Measurements from ENCODE around the gene ACHE. TPM values are rescaled to one million over a fixed set of nuclear protein-coding genes. Genes with fewer than 3 reads are reported as not detected.

The ACHE gene
- total and polyA plus RNA-seq, 3 donors from 2014 or later, result 5.1 to 10.5 (median 9.8) TPM

DNA sequence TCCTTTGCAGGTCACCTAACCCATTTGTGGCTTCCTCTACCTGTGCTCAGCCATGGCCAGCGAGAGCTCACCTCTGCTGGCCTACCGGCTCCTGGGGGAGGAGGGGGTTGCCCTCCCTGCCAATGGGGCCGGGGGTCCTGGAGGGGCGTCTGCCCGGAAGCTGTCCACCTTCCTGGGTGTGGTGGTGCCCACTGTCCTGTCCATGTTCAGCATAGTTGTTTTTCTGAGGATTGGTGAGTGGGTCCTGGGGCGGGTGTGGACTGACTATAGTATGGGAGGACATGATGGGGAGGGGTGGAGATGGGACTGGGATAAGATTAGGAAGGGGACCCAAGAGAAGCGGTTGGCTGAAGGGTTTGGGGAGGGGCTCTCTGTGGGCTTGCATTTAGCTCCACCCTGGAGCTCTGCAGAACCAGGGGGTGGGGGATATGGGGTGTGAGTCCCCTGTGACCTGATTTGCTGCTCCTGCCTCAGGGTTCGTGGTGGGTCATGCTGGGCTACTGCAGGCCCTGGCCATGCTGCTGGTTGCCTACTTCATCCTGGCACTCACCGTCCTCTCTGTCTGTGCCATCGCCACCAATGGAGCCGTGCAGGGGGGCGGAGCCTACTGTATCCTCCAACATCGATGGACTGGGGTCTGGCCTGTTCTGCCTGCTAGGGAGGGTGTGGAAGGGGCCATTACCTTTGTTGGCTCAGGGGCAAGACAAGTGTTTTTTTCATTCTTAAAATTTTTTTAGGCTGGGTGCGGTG, 41.4 kb downstream of the ACHE start:
- peaks cover 6% of the 10 kb centered on the region for H3K4me1 ChIP-seq
- no peaks in the 10 kb centered on the region for H3K27me3 ChIP-seq
- H3K4me3 ChIP-seq, result no peak overlapping the region
- no peaks in the 10 kb centered on the region for H3K9me3 ChIP-seq
- no peak for TF ChIP-seq POLR2A (IDR thresholded peaks at IDR 0.05)
- TF ChIP-seq, protein P1, sequence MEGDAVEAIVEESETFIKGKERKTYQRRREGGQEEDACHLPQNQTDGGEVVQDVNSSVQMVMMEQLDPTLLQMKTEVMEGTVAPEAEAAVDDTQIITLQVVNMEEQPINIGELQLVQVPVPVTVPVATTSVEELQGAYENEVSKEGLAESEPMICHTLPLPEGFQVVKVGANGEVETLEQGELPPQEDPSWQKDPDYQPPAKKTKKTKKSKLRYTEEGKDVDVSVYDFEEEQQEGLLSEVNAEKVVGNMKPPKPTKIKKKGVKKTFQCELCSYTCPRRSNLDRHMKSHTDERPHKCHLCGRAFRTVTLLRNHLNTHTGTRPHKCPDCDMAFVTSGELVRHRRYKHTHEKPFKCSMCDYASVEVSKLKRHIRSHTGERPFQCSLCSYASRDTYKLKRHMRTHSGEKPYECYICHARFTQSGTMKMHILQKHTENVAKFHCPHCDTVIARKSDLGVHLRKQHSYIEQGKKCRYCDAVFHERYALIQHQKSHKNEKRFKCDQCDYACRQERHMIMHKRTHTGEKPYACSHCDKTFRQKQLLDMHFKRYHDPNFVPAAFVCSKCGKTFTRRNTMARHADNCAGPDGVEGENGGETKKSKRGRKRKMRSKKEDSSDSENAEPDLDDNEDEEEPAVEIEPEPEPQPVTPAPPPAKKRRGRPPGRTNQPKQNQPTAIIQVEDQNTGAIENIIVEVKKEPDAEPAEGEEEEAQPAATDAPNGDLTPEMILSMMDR (IDR thresholded peaks at IDR 0.05), result no peak
- H3K27ac ChIP-seq, result no peak overlapping the region
- H3K36me3 ChIP-seq (ENCODE audit: low read depth, missing control alignments), result no peaks in the 10 kb centered on the region
- DNase-seq, result no peak
- 91 to 94% methylated on average over 12 to 14 of the region's 14 CpGs for WGBS, 2 donors
- intact Hi-C loops (cut with DNase I; ENCODE audit: low total_unique reads), result loop anchor here (5.0 kb wide), 2 partner anchors 52 to 147 kb away; partner anchors contain the start of gene POP7

DNA sequence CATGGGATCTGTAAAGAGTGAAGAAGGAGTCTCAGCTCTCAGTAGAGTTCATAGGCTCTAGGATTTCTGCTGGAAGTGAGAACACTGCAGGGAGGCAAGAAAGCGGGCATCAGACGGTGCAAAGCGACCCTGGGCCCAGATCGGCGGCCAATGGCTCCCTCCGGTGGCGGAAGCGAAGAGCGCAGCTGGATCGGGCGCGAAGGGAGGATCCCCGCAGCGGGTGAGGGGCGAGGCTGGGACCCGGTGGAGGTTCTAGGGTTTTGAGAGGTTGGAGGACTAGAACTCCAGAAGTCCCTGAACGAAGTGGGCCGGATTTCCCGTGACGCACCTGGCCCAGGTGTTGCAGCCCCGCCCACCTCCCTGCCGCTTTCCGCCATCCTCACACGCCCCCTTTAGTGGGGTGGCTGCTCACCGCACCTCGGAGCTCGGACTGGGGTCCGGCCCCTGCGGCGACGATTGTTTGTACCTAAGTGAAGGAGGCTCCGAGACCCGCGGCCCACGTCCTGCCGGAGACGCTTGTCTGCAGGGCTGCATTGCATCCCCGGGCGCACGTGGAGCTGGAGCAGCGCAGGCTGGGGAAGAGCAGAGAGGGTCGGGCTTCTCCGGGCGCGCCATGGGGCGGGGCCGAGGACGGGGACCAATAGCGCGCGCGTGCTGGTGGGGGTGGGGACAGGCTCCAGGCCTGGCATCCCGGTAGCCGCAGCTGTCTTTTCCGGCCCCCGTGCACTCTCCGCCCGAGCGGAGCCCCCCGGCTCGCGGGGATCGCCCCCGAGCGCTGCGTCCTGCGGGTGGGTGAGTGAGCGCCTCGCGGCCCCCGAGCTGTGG, 43.4 kb downstream of the ACHE start, which contains the start of gene SLC12A9:
SLC12A9 (plus strand) TSS at position 666 of the 825 bp plus-strand sequence. CDS start 1,485 bp downstream, outside the sequence.
- TF ChIP-seq, protein P1 (IDR thresholded peaks at IDR 0.05), result peak; percentile 83 to 89 (median 88)
- TF ChIP-seq POLR2A (IDR thresholded peaks at IDR 0.05), result no peak
- Histone ChIP-seq H3K4me3 (peak within 1 kb of the TSS; percentile 63 to 74), H3K27me3 (no peaks in the 10 kb centered on the region), H3K36me3 (ENCODE audit: low read depth, missing control alignments) (no peaks in the 10 kb centered on the region), H3K4me1 (peaks cover 6% of the 10 kb centered on the region), H3K9me3 (no peaks in the 10 kb centered on the region), H3K27ac (peak within 1 kb of the TSS in 1 of 2 donors; percentile 47)
- 1% methylated on average over 18 to 65 of the region's 71 CpGs for WGBS, 2 donors
- peak; percentile 91 for DNase-seq
- intact Hi-C loops (cut with DNase I; ENCODE audit: low total_unique reads), result loop anchor here (5.0 kb wide), 2 partner anchors 50 to 145 kb away; partner anchors contain the start of gene POP7

DNA sequence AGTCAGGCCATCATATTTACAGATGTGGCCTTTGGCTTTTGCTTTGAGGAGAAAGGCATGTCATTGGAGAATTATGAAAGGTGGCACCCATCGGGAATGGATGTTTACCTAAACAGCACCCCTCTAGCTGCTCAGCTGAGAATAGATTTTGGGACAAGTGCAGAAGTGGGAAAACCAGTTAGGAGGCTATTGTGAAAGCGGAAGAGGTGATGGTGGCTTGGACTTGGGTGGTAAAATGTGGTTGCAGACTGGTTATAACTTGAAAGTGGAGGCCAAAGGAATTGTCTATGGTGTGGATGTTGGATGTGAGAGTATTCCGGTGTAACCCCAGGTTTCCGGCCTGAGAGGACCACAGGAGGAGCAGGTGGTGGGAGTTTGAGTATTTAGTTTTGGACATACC, 48.3 kb downstream of the ACHE start:
- intact Hi-C loops (cut with DNase I; ENCODE audit: low total_unique reads), result no loop called here
- no peak for DNase-seq
- Histone ChIP-seq H3K27me3 (no peaks in the 10 kb centered on the region), H3K4me1 (no peaks in the 10 kb centered on the region), H3K36me3 (ENCODE audit: low read depth, missing control alignments) (no peaks in the 10 kb centered on the region), H3K4me3 (no peak overlapping the region), H3K27ac (no peak overlapping the region), H3K9me3 (no peaks in the 10 kb centered on the region)
- 96 to 98% methylated on average over 4 of the region's 4 CpGs for WGBS, 2 donors
- TF ChIP-seq, protein P1 (IDR thresholded peaks at IDR 0.05), result no peak

DNA sequence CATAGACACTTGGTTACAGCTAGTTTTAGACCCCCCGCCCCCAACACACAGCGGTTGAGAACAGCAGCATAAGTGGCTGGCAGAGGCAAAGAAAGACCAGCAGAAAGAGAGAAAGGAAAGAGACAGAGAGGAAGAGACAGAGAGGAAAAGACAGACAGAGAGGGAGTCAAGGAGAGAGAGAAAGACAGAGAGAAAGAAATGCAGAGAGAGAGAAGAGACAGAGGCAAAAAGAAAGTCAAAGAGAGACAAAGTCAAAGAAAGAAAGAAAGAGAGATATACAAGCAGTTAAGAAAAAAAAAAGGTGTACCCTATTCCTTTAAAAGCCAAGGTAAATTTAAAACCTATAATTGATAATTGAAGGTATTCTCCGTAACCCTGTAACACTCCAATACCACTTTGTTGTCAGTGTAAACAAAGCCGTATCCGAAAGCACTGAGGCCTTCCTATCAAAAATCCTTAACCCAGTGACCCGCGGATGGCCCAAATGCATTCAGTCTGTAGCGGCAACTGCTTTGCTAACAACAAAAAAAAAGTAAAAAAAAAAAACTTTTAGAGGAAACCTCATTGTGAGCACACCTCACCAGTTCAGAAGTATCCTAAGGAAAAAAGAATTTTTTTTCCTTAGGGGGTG, 55.1 kb downstream of the ACHE start:
- Histone ChIP-seq H3K4me1 (peaks cover 14% of the 10 kb centered on the region), H3K27me3 (no peaks in the 10 kb centered on the region), H3K4me3 (no peak overlapping the region), H3K9me3 (no peaks in the 10 kb centered on the region), H3K36me3 (ENCODE audit: low read depth, missing control alignments) (no peaks in the 10 kb centered on the region), H3K27ac (no peak overlapping the region)
- DNase-seq, result no peak
- TF ChIP-seq POLR2A (IDR thresholded peaks at IDR 0.05), result no peak
- TF ChIP-seq, protein P1 (IDR thresholded peaks at IDR 0.05), result no peak
- intact Hi-C loops (cut with DNase I; ENCODE audit: low total_unique reads), result no loop called here
- WGBS, 2 donors, result 75 to 80% methylated on average over 8 of the region's 8 CpGs

Small RNA genes within 50 kb of the gene (microRNA-seq; reads per million reads assigned to microRNA genes)
- gene MIR6875 (ENCODE audit: borderline number of aligned reads in 2 of 2, borderline replicate concordance in 1 of 2), result 0.69 to 0.70 reads per million in 2 donors

Small RNA genes within 50 kb of the gene (small RNA-seq; reads per million reads assigned to genes)
- gene RN7SL549P (0 reads per million in 2 donors), gene RPS29P15 (0 reads per million in 2 donors)

Other genes with a start within 250 kb of the ACHE start
- 1 to 10 TPM in 1 of 2 donors, under 1 TPM in 1; 0.79 to 1.2 TPM for gene ACTL6B, start 239.4 kb downstream of the ACHE start, total RNA-seq
- 2.1 TPM for gene ACTL6B, start 239.4 kb downstream of the ACHE start, polyA plus RNA-seq (ENCODE audit: insufficient read depth, low read depth, low replicate concordance)
- gene GNB2, start 222.1 kb downstream of the ACHE start, total RNA-seq, result 100 to 1,000 TPM; 195 to 325 TPM
- 200 TPM for gene GNB2, start 222.1 kb downstream of the ACHE start, polyA plus RNA-seq (ENCODE audit: insufficient read depth, low read depth, low replicate concordance)
- 100 to 1,000 TPM; 105 to 106 TPM for gene GIGYF1, start 201.6 kb downstream of the ACHE start, total RNA-seq
- 40.5 TPM for gene GIGYF1, start 201.6 kb downstream of the ACHE start, polyA plus RNA-seq (ENCODE audit: insufficient read depth, low read depth, low replicate concordance)
- 10 to 100 TPM; 33.6 to 39.4 TPM for gene POP7, start 189.8 kb downstream of the ACHE start, total RNA-seq
- 21.6 TPM for gene POP7, start 189.8 kb downstream of the ACHE start, polyA plus RNA-seq (ENCODE audit: insufficient read depth, low read depth, low replicate concordance)
- gene EPO, start 175.4 kb downstream of the ACHE start, total RNA-seq, result under 1 TPM; 0.63 to 0.93 TPM
- 0.65 TPM for gene EPO, start 175.4 kb downstream of the ACHE start, polyA plus RNA-seq (ENCODE audit: insufficient read depth, low read depth, low replicate concordance)
- 1 to 10 TPM; 1.6 to 1.7 TPM for gene ZAN, start 162.3 kb downstream of the ACHE start, total RNA-seq
- gene ZAN, start 162.3 kb downstream of the ACHE start, polyA plus RNA-seq (ENCODE audit: insufficient read depth, low read depth, low replicate concordance), result 3.0 TPM
- 10 to 100 TPM; 35.9 to 49.6 TPM for gene EPHB4, start 68.4 kb downstream of the ACHE start, total RNA-seq
- gene EPHB4, start 68.4 kb downstream of the ACHE start, polyA plus RNA-seq (ENCODE audit: insufficient read depth, low read depth, low replicate concordance), result 30.5 TPM
- 10 to 100 TPM; 13.8 to 18.9 TPM for gene SLC12A9, start 43.2 kb downstream of the ACHE start, total RNA-seq
- gene SLC12A9, start 43.2 kb downstream of the ACHE start, polyA plus RNA-seq (ENCODE audit: insufficient read depth, low read depth, low replicate concordance), result 12.8 TPM
- gene TRIP6, start 28.5 kb downstream of the ACHE start, total RNA-seq, result 10 to 100 TPM; 46.8 to 99.6 TPM
- gene TRIP6, start 28.5 kb downstream of the ACHE start, polyA plus RNA-seq (ENCODE audit: insufficient read depth, low read depth, low replicate concordance), result 49.8 TPM
- gene SRRT, start 20.8 kb downstream of the ACHE start, total RNA-seq, result 100 to 1,000 TPM; 255 to 291 TPM
- gene SRRT, start 20.8 kb downstream of the ACHE start, polyA plus RNA-seq (ENCODE audit: insufficient read depth, low read depth, low replicate concordance), result 389 TPM
- gene UFSP1, start 6.2 kb downstream of the ACHE start, total RNA-seq, result 1 to 10 TPM; 3.0 to 4.2 TPM
- 1.3 TPM for gene UFSP1, start 6.2 kb downstream of the ACHE start, polyA plus RNA-seq (ENCODE audit: insufficient read depth, low read depth, low replicate concordance)
- gene MUC3A, start 53.6 kb upstream of the ACHE start, total RNA-seq, result 1 to 10 TPM; 1.6 to 2.1 TPM
- 1.5 TPM for gene MUC3A, start 53.6 kb upstream of the ACHE start, polyA plus RNA-seq (ENCODE audit: insufficient read depth, low read depth, low replicate concordance)
- 1 to 10 TPM; 3.5 to 6.2 TPM for gene MUC12, start 73.7 kb upstream of the ACHE start, total RNA-seq
- 5.3 TPM for gene MUC12, start 73.7 kb upstream of the ACHE start, polyA plus RNA-seq (ENCODE audit: insufficient read depth, low read depth, low replicate concordance)
- gene MUC17, start 124.2 kb upstream of the ACHE start, total RNA-seq, result under 1 TPM; 0.19 to 0.24 TPM
- 0.05 TPM for gene MUC17, start 124.2 kb upstream of the ACHE start, polyA plus RNA-seq (ENCODE audit: insufficient read depth, low read depth, low replicate concordance)
- gene TRIM56, start 189.6 kb upstream of the ACHE start, total RNA-seq, result 10 to 100 TPM; 15.3 to 20.4 TPM
- gene TRIM56, start 189.6 kb upstream of the ACHE start, polyA plus RNA-seq (ENCODE audit: insufficient read depth, low read depth, low replicate concordance), result 8.7 TPM
- 1 to 10 TPM; 5.6 to 5.8 TPM for gene SERPINE1, start 231.2 kb upstream of the ACHE start, total RNA-seq
- gene SERPINE1, start 231.2 kb upstream of the ACHE start, polyA plus RNA-seq (ENCODE audit: insufficient read depth, low read depth, low replicate concordance), result 7.6 TPM

All from testis (tissue), 3 donors.